ENCODE results near the gene GBX1. TPM values are rescaled to one million over a fixed set of nuclear protein-coding genes. Genes with fewer than 3 reads are reported as not detected.

The GBX1 gene
- total RNA-seq, 2 experiments from 2014 or later: not detected

DNA sequence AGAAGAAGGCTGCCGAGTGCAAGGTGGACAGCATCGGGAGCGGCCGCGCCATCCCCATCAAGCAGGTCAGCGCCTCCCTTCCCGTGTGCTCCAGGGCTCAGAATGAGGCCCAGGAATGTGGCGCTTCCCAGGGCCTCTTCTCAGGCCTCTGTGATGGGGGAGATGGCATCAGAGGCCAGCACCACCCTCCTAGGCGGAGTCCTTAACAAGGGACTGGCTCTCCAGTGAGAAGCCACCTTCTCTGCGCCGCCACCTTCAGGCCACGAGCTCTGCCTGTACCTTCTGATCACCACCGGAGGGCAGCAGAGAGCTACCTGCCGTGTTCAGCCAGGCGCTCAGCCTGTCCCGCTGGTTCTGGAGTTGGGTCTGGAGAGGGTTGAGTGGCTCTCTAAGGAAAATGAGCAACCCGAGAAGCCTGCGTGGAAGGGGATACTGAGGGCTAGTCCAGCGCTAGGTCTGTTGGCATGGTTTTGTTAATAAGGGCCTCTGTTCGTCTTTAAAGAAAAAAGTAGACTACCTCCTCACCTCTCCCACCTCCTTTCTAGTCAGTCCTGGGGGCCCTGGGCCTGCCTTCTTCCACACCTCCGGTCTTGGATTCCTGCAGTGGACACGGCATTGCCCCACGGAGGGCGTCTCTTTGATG is 43.6 kb downstream of the GBX1 start:
- no peak overlapping the region for H3K27ac Mint-ChIP-seq
- POLR2A ChIA-PET: interaction anchor here (0.6 kb wide), 1 partner anchor 140 kb away, joined by 3 read pairs; no protein-coding TSS in a partner anchor
- peak; percentile 99 for ATAC-seq
- intact Hi-C loops (cut with micrococcal nuclease): loop anchor here (1.0 kb wide), 1 partner anchor 48 kb away; no protein-coding TSS in a partner anchor
- no peak overlapping the region for H3K4me3 Mint-ChIP-seq
- peak; percentile 87 for DNase-seq
- H3K4me1 Mint-ChIP-seq (ENCODE audit: low read depth): no peaks in the 10 kb centered on the region
- no peaks in the 10 kb centered on the region for H3K9me3 Mint-ChIP-seq
- TF ChIP-seq, protein P1, sequence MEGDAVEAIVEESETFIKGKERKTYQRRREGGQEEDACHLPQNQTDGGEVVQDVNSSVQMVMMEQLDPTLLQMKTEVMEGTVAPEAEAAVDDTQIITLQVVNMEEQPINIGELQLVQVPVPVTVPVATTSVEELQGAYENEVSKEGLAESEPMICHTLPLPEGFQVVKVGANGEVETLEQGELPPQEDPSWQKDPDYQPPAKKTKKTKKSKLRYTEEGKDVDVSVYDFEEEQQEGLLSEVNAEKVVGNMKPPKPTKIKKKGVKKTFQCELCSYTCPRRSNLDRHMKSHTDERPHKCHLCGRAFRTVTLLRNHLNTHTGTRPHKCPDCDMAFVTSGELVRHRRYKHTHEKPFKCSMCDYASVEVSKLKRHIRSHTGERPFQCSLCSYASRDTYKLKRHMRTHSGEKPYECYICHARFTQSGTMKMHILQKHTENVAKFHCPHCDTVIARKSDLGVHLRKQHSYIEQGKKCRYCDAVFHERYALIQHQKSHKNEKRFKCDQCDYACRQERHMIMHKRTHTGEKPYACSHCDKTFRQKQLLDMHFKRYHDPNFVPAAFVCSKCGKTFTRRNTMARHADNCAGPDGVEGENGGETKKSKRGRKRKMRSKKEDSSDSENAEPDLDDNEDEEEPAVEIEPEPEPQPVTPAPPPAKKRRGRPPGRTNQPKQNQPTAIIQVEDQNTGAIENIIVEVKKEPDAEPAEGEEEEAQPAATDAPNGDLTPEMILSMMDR (IDR thresholded peaks at IDR 0.05): peak; percentile 94
- peaks cover 5% of the 10 kb centered on the region for H3K36me3 Mint-ChIP-seq (ENCODE audit: low read depth)
- CTCF ChIA-PET: interaction anchor here (0.6 to 2.1 kb wide), 47 partner anchors 8 to 324 kb away, joined by 3 to 23 read pairs (median 4); partner anchors contain the start of genes ABCF2 and TMUB1
- no peaks in the 10 kb centered on the region for H3K27me3 Mint-ChIP-seq

- intact Hi-C loops (cut with micrococcal nuclease): no loop called here
- Mint-ChIP-seq H3K27me3 (no peaks in the 10 kb centered on the region), H3K4me1 (ENCODE audit: low read depth) (no peaks in the 10 kb centered on the region), H3K9me3 (no peaks in the 10 kb centered on the region), H3K27ac (no peak overlapping the region), H3K4me3 (no peak overlapping the region), H3K36me3 (ENCODE audit: low read depth) (peaks cover 5% of the 10 kb centered on the region)
- TF ChIP-seq, protein P1 (IDR thresholded peaks at IDR 0.05): no peak
- ChIA-PET POLR2A (interaction anchor here (0.6 kb wide), 1 partner anchor 141 kb away, joined by 3 read pairs; no protein-coding TSS in a partner anchor), CTCF (interaction anchor here (0.6 to 2.1 kb wide), 44 partner anchors 8 to 325 kb away, joined by 3 to 23 read pairs (median 4); partner anchors contain the start of genes ABCF2 and TMUB1)
- DNase-seq (no peak), ATAC-seq (no peak)
Measured at GRCh38 chr7:151123158-151123821, 44.2 kb downstream of the GBX1 start.

- Mint-ChIP-seq H3K27ac (no peak overlapping the region), H3K9me3 (no peaks in the 10 kb centered on the region), H3K4me3 (no peak overlapping the region), H3K27me3 (no peaks in the 10 kb centered on the region), H3K4me1 (ENCODE audit: low read depth) (no peaks in the 10 kb centered on the region), H3K36me3 (ENCODE audit: low read depth) (peaks cover 5% of the 10 kb centered on the region)
- DNase-seq (no peak), ATAC-seq (no peak)
- intact Hi-C loops (cut with micrococcal nuclease): no loop called here
- POLR2A ChIA-PET: no interaction called here
- TF ChIP-seq, protein P1 (IDR thresholded peaks at IDR 0.05): no peak
- CTCF ChIA-PET: no interaction called here
Measured at GRCh38 chr7:151122796-151123157, 44.7 kb downstream of the GBX1 start.

DNA sequence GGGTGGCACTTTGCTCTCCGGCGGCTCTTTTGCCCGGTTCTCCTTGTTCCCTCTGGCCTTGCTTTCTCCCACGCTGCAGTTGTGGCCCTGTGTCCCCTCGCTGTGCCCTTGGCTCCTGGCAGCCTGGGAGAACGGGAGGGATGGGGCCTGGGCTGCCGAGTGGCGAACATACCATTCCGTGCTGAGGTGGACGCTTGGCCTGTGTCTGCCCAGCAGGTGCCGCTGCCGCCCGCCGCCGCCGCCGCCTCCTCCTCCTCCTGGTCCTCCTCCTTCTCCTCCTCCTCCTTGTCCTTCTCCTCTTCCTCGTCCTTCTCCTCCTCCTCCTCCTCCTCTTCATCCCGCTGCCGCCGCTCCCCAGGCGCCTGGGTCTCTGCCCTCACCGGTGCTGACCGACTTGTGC is 45.2 kb downstream of the GBX1 start:
- Mint-ChIP-seq H3K27me3 (no peaks in the 10 kb centered on the region), H3K4me3 (no peak overlapping the region), H3K36me3 (ENCODE audit: low read depth) (peaks cover 5% of the 10 kb centered on the region), H3K4me1 (ENCODE audit: low read depth) (peaks cover 2% of the 10 kb centered on the region), H3K27ac (no peak overlapping the region), H3K9me3 (no peaks in the 10 kb centered on the region)
- ChIA-PET CTCF (no interaction called here), POLR2A (no interaction called here)
- TF ChIP-seq, protein P1 (IDR thresholded peaks at IDR 0.05): no peak
- intact Hi-C loops (cut with micrococcal nuclease): no loop called here
- ATAC-seq: no peak
- DNase-seq: no peak
